ENCODE data around the gene AADACL4. TPM values are rescaled to one million over a fixed set of nuclear protein-coding genes. Genes with fewer than 3 reads are reported as not detected.

AADACL4 gene
- total and polyA plus RNA-seq, 9 of the 15 experiments (the other 6 are each of a cell fraction or from before 2014, with no cell fraction given): not detected

- H3K27ac ChIP-seq (ENCODE audit: extremely low read depth, low read depth, low read length): peak overlapping the region; percentile 94
- in situ Hi-C loops (cut with MboI): loop anchor here (5.0 to 25.0 kb wide), 2 partner anchors 211 to 306 kb away; no protein-coding TSS in a partner anchor
- 0 out of 4 replicates have a peak, but pooled peaks of 1 of the 2 experiments have one; percentile 2 for TF ChIP-seq MLLT1 (IDR thresholded peaks at IDR 0.05)
- TF ChIP-seq SREBF2 (CRISPR knock-in tag; IDR thresholded peaks at IDR 0.05): peak; percentile 95
- no peak for TF ChIP-seq ZEB2 (IDR thresholded peaks at IDR 0.05)
- no peak for TF ChIP-seq HNRNPUL1 (IDR thresholded peaks at IDR 0.05; ENCODE audit: low read length)
- TF ChIP-seq USF1 (CRISPR knock-in tag; IDR thresholded peaks at IDR 0.05): 0 out of 2 replicates have a peak, but pooled peaks have one; percentile 13
- no peak for TF ChIP-seq CREB1 (IDR thresholded peaks at IDR 0.05)
- TF ChIP-seq CREB1 (CRISPR knock-in tag; IDR thresholded peaks at IDR 0.05): 0 out of 2 replicates have a peak, but pooled peaks have one; percentile 26
- TF ChIP-seq NR1H2 (CRISPR knock-in tag; IDR thresholded peaks at IDR 0.05): peak; percentile 88; the same call in 1 of the 2 replicates
- TF ChIP-seq MIER1 (IDR thresholded peaks at IDR 0.05; ENCODE audit: low read depth): 0 out of 2 replicates have a peak, but pooled peaks have one; percentile 26
- peak; percentile 7; the same call in 1 of the 2 replicates for TF ChIP-seq NR2C2 (CRISPR knock-in tag; IDR thresholded peaks at IDR 0.05)
- no peak for TF ChIP-seq NR2C2 (tag; IDR thresholded peaks at IDR 0.05)
- no peak for TF ChIP-seq BRCA1 (IDR thresholded peaks at IDR 0.05)
- peak; percentile 17; the same call in 1 of the 2 replicates for TF ChIP-seq BRCA1 (CRISPR knock-in tag; IDR thresholded peaks at IDR 0.05)
- peak; percentile 94 for TF ChIP-seq PRDM10 (IDR thresholded peaks at IDR 0.05; ENCODE audit: partially characterized antibody)
- TF ChIP-seq IFI16 (CRISPR knock-in tag; IDR thresholded peaks at IDR 0.05): no peak
- TF ChIP-seq ZFX (CRISPR knock-in tag; IDR thresholded peaks at IDR 0.05): peak; percentile 21
- TF ChIP-seq CBFB (CRISPR knock-in tag; IDR thresholded peaks at IDR 0.05): peak; percentile 56; the same call in 1 of the 2 replicates
- peak; percentile 1; the same call in 1 of the 2 replicates for TF ChIP-seq IRF1 (CRISPR knock-in tag; IDR thresholded peaks at IDR 0.05; ENCODE audit: borderline replicate concordance)
Measured at GRCh38 chr1:12618661-12618964, 25.3 kb upstream of the AADACL4 start.

More at GRCh38 chr1:12618661-12618964, 25.3 kb upstream of the AADACL4 start:
- Histone ChIP-seq H3K9me1 (ENCODE audit: control insufficient read depth, insufficient read depth, low read length) (no peaks in the 10 kb centered on the region), H3K27me3 (ENCODE audit: control insufficient read depth in 2 of 2, insufficient read depth in 2 of 2, low read length in 2 of 2) (no peaks in the 10 kb centered on the region), H4K20me1 (replicated peaks; ENCODE audit: control insufficient read depth, insufficient read depth, low read length) (no peaks in the 10 kb centered on the region), H3K9ac (ENCODE audit: insufficient read depth in 1 of 2, low read depth in 2 of 2, low read length in 2 of 2) (peak overlapping the region; percentile 94 to 97), H3K79me2 (ENCODE audit: control insufficient read depth, insufficient read depth, low read length) (peaks cover 69% of the 10 kb centered on the region), H3K4me2 (ENCODE audit: insufficient read depth, low read length) (peak overlapping the region; percentile 97), H3K36me3 (ENCODE audit: control insufficient read depth, insufficient read depth, low read length) (peaks cover 16% of the 10 kb centered on the region; the same call in 1 of the 3 replicates), H3K4me1 (replicated peaks in 1 of 2; ENCODE audit: control insufficient read depth in 2 of 2, insufficient read depth in 2 of 2, low read length in 2 of 2) (peaks cover 28 to 40% of the 10 kb centered on the region in 2 experiments), H3K9me3 (replicated peaks; ENCODE audit: control insufficient read depth, insufficient read depth, low read depth, low read length) (0 out of 2 replicates have a peak, but pooled peaks cover 2% of the 10 kb centered on the region), H2AFZ (ENCODE audit: low read depth, low read length) (peak overlapping the region; percentile 71), H3K4me3 (peak overlapping the region; percentile 71)
- POLR2A ChIA-PET: interaction anchor here (0.6 to 3.4 kb wide), 18 partner anchors 9 to 343 kb away, joined by 3 to 14 read pairs (median 4); no protein-coding TSS in a partner anchor
- no peak for FAIRE-seq
- BruUV-seq (replicated peaks): no TSS peak
- WGBS (ENCODE audit: insufficient coverage, low coverage, missing lambda C conversion rate): 24% methylated on average over 6 of the region's 6 CpGs
- no peak for DNase-seq (ENCODE audit: extremely low read depth in 1 of 4, low spot score in 3 of 4)
- intact Hi-C loops (cut with micrococcal nuclease): loop anchor here (2.0 to 5.0 kb wide), 3 partner anchors 91 to 170 kb away; no protein-coding TSS in a partner anchor
- CTCF ChIA-PET (ENCODE audit: low intra/inter-chr PET ratio): interaction anchor here (0.6 to 3.4 kb wide), 5 partner anchors 16 to 305 kb away, joined by 3 to 30 read pairs (median 6); no protein-coding TSS in a partner anchor
- no peak for ATAC-seq

Measured in K562 (cell line).